DOHH2 (cell line): ENCODE results near the gene AGBL1.

ENCODE experiments used
- H3F3A ChIP-seq: fragments of 200-600 bp; sonication (generic), shearing (Covaris generic); 2 replicates; pipeline ENCODE4 v1.6.0; 2016; ENCODE audit warnings: antibody characterized with exemption, mild to moderate bottlenecking; ENCODE audit not compliant: control insufficient read depth, insufficient read depth
- H3K27ac ChIP-seq: fragments of 200-600 bp; sonication (generic); 2 replicates; pipeline ENCODE4 v1.5.1; 2014; ENCODE audit warnings: low read depth, mild to moderate bottlenecking, low read length, moderate library complexity
- H3K27me3 ChIP-seq: fragments of 200-600 bp; sonication (generic); 2 replicates; pipeline ENCODE4 v1.6.1; 2014; ENCODE audit warnings: mild to moderate bottlenecking, low read length, mixed read lengths; ENCODE audit not compliant: control insufficient read depth
- H3K36me3 ChIP-seq: fragments of 200-600 bp; sonication (generic); 2 replicates; pipeline ENCODE4 v1.6.1; 2014; ENCODE audit warnings: mild to moderate bottlenecking, low read length, moderate library complexity, mixed read lengths; ENCODE audit not compliant: control insufficient read depth
- H3K4me1 ChIP-seq: fragments of 200-600 bp; sonication (generic); 2 replicates; pipeline ENCODE4 v1.6.1; 2014; ENCODE audit warnings: mild to moderate bottlenecking, low read length, mixed read lengths; ENCODE audit not compliant: control insufficient read depth
- H3K4me2 ChIP-seq: fragments of 200-600 bp; sonication (generic); 2 replicates; pipeline ENCODE4 v1.6.0; 2014; ENCODE audit warnings: mild to moderate bottlenecking, low read length, moderate library complexity
- H3K4me3 ChIP-seq: fragments of 200-600 bp; sonication (generic); 2 replicates; pipeline ENCODE4 v1.5.1; 2014; ENCODE audit warnings: mild to moderate bottlenecking, low read length, mixed read lengths
- H3K79me2 ChIP-seq: fragments of 200-600 bp; sonication (generic); 2 replicates; pipeline ENCODE4 v1.6.1; 2014; ENCODE audit warnings: mild to moderate bottlenecking, low read length, mixed read lengths; ENCODE audit not compliant: control insufficient read depth
- H3K9me2 ChIP-seq: fragments of 200-600 bp; sonication (generic); replicated peaks from 2 replicates; pipeline ENCODE4 v1.6.1; 2014; ENCODE audit warnings: mild to moderate bottlenecking, low read length, mixed read lengths; ENCODE audit not compliant: control insufficient read depth
- H3K9me3 ChIP-seq: fragments of 200-600 bp; sonication (generic); 2 replicates; pipeline ENCODE4 v1.6.1; 2014; ENCODE audit warnings: antibody characterized with exemption, low read length, mixed read lengths; ENCODE audit not compliant: control insufficient read depth, insufficient read depth
- H4K20me1 ChIP-seq: fragments of 200-600 bp; sonication (generic); 2 replicates; pipeline ENCODE4 v1.6.0; 2014; ENCODE audit warnings: low read depth, mild to moderate bottlenecking, antibody characterized with exemption, low read length, moderate library complexity; ENCODE audit not compliant: control insufficient read depth, insufficient read depth
- EZH2phosphoT487 ChIP-seq: fragments of 200-600 bp; sonication (generic); IDR thresholded peaks from 2 replicates; pipeline ENCODE4 v1.6.1; 2017; ENCODE audit warnings: borderline replicate concordance, mild to moderate bottlenecking, antibody characterized with exemption, low read length, moderate library complexity, mixed read lengths
- TF ChIP-seq, protein P1 (sequence below): fragments of 200-600 bp; sonication (generic); IDR thresholded peaks from one replicate; pipeline ENCODE4 v1.5.1; 2014; ENCODE audit warnings: antibody characterized with exemption, mild to moderate bottlenecking, low read depth, low read length; ENCODE audit not compliant: poor library complexity, severe bottlenecking

AGBL1 gene

DNA sequence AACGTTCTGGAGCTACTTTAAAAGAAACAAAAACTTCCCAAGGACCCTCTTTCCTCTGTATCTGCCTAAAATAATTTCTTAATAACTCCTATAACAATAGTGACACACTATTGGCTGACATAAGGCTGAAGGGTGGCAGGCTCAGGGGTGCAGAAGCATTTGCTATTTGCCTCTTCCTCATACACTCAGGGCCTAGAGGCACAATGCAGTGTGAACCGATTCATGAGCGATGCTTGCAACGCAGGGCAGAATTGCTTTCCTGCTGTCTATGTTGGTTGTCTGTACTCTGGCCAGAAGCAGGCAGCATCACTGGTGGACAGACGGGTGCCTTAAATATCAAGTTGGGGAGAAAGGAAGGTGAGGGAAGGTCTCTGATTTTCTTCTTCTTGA is 157.4 kb downstream of the AGBL1 start:
- Histone ChIP-seq H3F3A (no peaks in the 10 kb centered on the region), H3K27ac (no peak overlapping the region)

DNA sequence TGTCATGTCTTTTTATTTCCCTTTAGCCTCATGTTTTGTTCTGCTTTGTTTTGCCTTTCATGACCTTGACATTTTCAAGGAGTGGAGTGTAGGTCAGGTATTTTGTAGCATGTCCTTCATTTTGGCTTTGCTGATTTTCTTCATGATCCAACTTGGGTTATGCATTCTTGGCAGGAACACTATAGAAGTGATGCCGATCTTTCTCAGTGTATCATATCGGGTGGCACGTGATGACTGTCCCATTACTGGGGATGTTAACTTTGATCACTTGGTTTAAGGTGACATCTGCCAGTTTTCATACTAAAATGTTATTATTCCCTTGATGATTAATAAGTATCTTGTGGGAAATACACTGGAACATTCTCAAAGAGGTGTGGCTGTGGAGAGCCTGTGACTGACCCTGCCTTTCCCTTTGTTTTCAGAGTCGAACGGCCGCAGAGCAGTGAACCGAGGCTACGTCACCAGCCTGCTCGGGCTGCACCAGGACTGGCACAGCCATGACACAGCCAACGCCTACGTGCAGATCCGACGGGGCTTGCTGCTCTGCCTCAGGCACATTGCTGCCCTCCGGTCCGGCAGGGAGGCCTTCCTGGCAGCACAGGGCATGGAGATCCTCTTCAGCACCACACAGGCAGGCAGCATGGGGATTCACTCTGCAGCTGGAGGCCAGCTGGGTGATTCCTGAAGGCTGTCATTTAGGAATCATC is 167.7 kb downstream of the AGBL1 start:
- H4K20me1 ChIP-seq = no peaks in the 10 kb centered on the region
- TF ChIP-seq, protein P1, sequence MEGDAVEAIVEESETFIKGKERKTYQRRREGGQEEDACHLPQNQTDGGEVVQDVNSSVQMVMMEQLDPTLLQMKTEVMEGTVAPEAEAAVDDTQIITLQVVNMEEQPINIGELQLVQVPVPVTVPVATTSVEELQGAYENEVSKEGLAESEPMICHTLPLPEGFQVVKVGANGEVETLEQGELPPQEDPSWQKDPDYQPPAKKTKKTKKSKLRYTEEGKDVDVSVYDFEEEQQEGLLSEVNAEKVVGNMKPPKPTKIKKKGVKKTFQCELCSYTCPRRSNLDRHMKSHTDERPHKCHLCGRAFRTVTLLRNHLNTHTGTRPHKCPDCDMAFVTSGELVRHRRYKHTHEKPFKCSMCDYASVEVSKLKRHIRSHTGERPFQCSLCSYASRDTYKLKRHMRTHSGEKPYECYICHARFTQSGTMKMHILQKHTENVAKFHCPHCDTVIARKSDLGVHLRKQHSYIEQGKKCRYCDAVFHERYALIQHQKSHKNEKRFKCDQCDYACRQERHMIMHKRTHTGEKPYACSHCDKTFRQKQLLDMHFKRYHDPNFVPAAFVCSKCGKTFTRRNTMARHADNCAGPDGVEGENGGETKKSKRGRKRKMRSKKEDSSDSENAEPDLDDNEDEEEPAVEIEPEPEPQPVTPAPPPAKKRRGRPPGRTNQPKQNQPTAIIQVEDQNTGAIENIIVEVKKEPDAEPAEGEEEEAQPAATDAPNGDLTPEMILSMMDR = no peak
- TF ChIP-seq EZH2phosphoT487 = no peak
- no peak overlapping the region for H3K27ac ChIP-seq
- H3K79me2 ChIP-seq = no peaks in the 10 kb centered on the region
- H3K4me3 ChIP-seq = no peak overlapping the region
- no peaks in the 10 kb centered on the region for H3F3A ChIP-seq
- no peaks in the 10 kb centered on the region for H3K9me2 ChIP-seq
- H3K4me2 ChIP-seq = no peak overlapping the region
- H3K4me1 ChIP-seq = no peaks in the 10 kb centered on the region
- H3K9me3 ChIP-seq = no peaks in the 10 kb centered on the region
- no peaks in the 10 kb centered on the region for H3K36me3 ChIP-seq
- H3K27me3 ChIP-seq = no peaks in the 10 kb centered on the region

More for the DNA sequence above, 157.4 kb downstream of the AGBL1 start:
- Histone ChIP-seq H3K27me3 (no peaks in the 10 kb centered on the region), H3K4me1 (no peaks in the 10 kb centered on the region), H3K9me3 (no peaks in the 10 kb centered on the region), H3K79me2 (no peaks in the 10 kb centered on the region), H3K4me2 (no peak overlapping the region), H3K9me2 (no peaks in the 10 kb centered on the region), H3K4me3 (no peak overlapping the region), H3K36me3 (no peaks in the 10 kb centered on the region), H4K20me1 (no peaks in the 10 kb centered on the region)
- TF ChIP-seq, protein P1 = no peak
- no peak for TF ChIP-seq EZH2phosphoT487

DNA sequence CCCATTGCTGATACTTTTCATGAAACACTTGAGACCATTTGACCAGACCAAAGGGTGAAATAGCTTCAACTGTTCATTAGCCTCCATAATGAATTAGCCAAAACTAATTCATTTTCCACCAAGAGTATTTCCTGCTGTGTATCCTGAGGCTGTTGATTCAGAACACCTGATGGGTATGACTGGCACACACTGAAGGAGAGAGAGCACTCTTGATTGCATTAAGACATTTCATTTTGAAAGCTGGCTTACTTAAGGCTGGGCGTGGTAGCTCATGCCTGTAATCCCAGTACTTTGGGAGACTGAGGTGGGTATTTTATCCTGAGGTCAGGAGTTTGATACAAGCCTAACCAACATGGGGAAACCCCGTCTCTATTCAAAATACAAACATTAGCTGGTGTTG is 175.6 kb downstream of the AGBL1 start:
- Histone ChIP-seq H3K4me2 (no peak overlapping the region), H3K4me1 (no peaks in the 10 kb centered on the region), H3K36me3 (no peaks in the 10 kb centered on the region), H3K27ac (no peak overlapping the region), H3K27me3 (no peaks in the 10 kb centered on the region), H3F3A (no peaks in the 10 kb centered on the region), H3K4me3 (no peak overlapping the region), H3K9me3 (no peaks in the 10 kb centered on the region), H3K79me2 (no peaks in the 10 kb centered on the region), H3K9me2 (no peaks in the 10 kb centered on the region), H4K20me1 (no peaks in the 10 kb centered on the region)
- TF ChIP-seq EZH2phosphoT487 = no peak

DNA sequence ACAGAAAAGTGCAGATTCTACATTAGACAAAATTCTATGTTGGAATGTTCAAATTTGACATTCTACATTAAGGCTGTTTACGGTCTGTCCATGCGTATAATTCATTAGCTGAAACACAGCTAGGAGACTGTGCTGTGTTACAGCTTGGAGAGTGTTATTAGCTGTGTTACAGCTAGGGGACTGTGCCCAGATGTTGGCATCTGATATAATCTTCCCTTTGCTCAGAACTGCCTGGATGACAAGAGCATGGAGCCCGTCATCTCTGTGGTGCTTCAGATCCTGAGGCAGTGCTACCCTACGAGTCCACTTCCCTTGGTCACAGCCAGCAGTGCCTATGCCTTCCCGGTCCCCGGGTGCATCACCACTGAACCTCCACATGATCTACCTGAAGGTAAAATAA is 177.0 kb downstream of the AGBL1 start:
- no peak for TF ChIP-seq EZH2phosphoT487
- TF ChIP-seq, protein P1 = no peak

More for the DNA sequence above, 177.0 kb downstream of the AGBL1 start:
- Histone ChIP-seq H3K9me3 (no peaks in the 10 kb centered on the region), H3F3A (no peaks in the 10 kb centered on the region), H3K4me3 (no peak overlapping the region), H3K9me2 (no peaks in the 10 kb centered on the region), H3K4me2 (no peak overlapping the region), H4K20me1 (no peaks in the 10 kb centered on the region), H3K27me3 (no peaks in the 10 kb centered on the region), H3K79me2 (no peaks in the 10 kb centered on the region), H3K36me3 (no peaks in the 10 kb centered on the region), H3K4me1 (no peaks in the 10 kb centered on the region), H3K27ac (no peak overlapping the region)
